ENCODE results near the gene PPM1H.

GRCh38 chr12:62862259-62862881 lies 72.6 kb downstream of the PPM1H start:
- TF ChIP-seq CTCF (tag by site-specific recombination; IDR thresholded peaks at IDR 0.05), result no peak
- TF ChIP-seq SP2 (tag by site-specific recombination; IDR thresholded peaks at IDR 0.05), result no peak
- TF ChIP-seq ZFP37 (tag by site-specific recombination; IDR thresholded peaks at IDR 0.05), result no peak
- TF ChIP-seq ZNF639 (tag by site-specific recombination; IDR thresholded peaks at IDR 0.05), result no peak
- TF ChIP-seq PRDM4 (tag by site-specific recombination; IDR thresholded peaks at IDR 0.05), result no peak
- no peak for TF ChIP-seq ZNF843 (tag by site-specific recombination; IDR thresholded peaks at IDR 0.05)
- no peak for TF ChIP-seq ZNF670 (tag by site-specific recombination; IDR thresholded peaks at IDR 0.05; ENCODE audit: low read depth)
- TF ChIP-seq ZNF704 (tag by site-specific recombination; IDR thresholded peaks at IDR 0.05), result no peak
